ENCODE measurements around the gene SLC35D2. TPM values are rescaled to one million over a fixed set of nuclear protein-coding genes. Genes with fewer than 3 reads are reported as not detected.

SLC35D2 gene
- total RNA-seq, 1 donor, result 18.5 TPM

- peak overlapping the region; percentile 16 for H2AFZ ChIP-seq (ENCODE audit: low read length)
- no peaks in the 10 kb centered on the region for H3K27me3 ChIP-seq (ENCODE audit: insufficient read depth, low read length)
- no peaks in the 10 kb centered on the region for H4K20me1 ChIP-seq (ENCODE audit: insufficient read depth, low read length)
- H3K4me1 ChIP-seq (ENCODE audit: insufficient read depth, low read length), result peaks cover 8% of the 10 kb centered on the region
- TF ChIP-seq, protein P1, sequence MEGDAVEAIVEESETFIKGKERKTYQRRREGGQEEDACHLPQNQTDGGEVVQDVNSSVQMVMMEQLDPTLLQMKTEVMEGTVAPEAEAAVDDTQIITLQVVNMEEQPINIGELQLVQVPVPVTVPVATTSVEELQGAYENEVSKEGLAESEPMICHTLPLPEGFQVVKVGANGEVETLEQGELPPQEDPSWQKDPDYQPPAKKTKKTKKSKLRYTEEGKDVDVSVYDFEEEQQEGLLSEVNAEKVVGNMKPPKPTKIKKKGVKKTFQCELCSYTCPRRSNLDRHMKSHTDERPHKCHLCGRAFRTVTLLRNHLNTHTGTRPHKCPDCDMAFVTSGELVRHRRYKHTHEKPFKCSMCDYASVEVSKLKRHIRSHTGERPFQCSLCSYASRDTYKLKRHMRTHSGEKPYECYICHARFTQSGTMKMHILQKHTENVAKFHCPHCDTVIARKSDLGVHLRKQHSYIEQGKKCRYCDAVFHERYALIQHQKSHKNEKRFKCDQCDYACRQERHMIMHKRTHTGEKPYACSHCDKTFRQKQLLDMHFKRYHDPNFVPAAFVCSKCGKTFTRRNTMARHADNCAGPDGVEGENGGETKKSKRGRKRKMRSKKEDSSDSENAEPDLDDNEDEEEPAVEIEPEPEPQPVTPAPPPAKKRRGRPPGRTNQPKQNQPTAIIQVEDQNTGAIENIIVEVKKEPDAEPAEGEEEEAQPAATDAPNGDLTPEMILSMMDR (IDR thresholded peaks at IDR 0.05; ENCODE audit: extremely low read depth, low read depth, low read length), result no peak
- no peaks in the 10 kb centered on the region for H3K9me3 ChIP-seq (ENCODE audit: low read depth, low read length)
- H3K4me2 ChIP-seq (ENCODE audit: insufficient read depth, low read length), result no peak overlapping the region
- no peaks in the 10 kb centered on the region for H3K36me3 ChIP-seq (ENCODE audit: insufficient read depth, low read length)
- no peak overlapping the region for H3K4me3 ChIP-seq (ENCODE audit: insufficient read depth, low read length)
- no peak overlapping the region for H3K27ac ChIP-seq (ENCODE audit: low read depth, low read length)
- peaks cover 45% of the 10 kb centered on the region for H3K79me2 ChIP-seq (ENCODE audit: insufficient read depth, low read length)
- DNase-seq (ENCODE audit: insufficient read length, low spot score, missing footprints), result no peak
Measured at GRCh38 chr9:96411129-96411838, 27.8 kb upstream of the SLC35D2 start.

GRCh38 chr9:96408409-96409280, 25.1 kb upstream of the SLC35D2 start:
- Histone ChIP-seq H3K9me3 (ENCODE audit: low read depth, low read length) (no peaks in the 10 kb centered on the region), H3K4me2 (ENCODE audit: insufficient read depth, low read length) (no peak overlapping the region), H3K4me3 (ENCODE audit: insufficient read depth, low read length) (no peak overlapping the region), H3K27ac (ENCODE audit: low read depth, low read length) (no peak overlapping the region), H3K36me3 (ENCODE audit: insufficient read depth, low read length) (no peaks in the 10 kb centered on the region), H4K20me1 (ENCODE audit: insufficient read depth, low read length) (no peaks in the 10 kb centered on the region), H2AFZ (ENCODE audit: low read length) (peak overlapping the region; percentile 77), H3K27me3 (ENCODE audit: insufficient read depth, low read length) (no peaks in the 10 kb centered on the region), H3K4me1 (ENCODE audit: insufficient read depth, low read length) (peaks cover under 1% of the 10 kb centered on the region), H3K79me2 (ENCODE audit: insufficient read depth, low read length) (peaks cover 29% of the 10 kb centered on the region)
- DNase-seq (ENCODE audit: insufficient read length, low spot score, missing footprints), result no peak
- TF ChIP-seq, protein P1 (IDR thresholded peaks at IDR 0.05; ENCODE audit: extremely low read depth, low read depth, low read length), result no peak

DNA sequence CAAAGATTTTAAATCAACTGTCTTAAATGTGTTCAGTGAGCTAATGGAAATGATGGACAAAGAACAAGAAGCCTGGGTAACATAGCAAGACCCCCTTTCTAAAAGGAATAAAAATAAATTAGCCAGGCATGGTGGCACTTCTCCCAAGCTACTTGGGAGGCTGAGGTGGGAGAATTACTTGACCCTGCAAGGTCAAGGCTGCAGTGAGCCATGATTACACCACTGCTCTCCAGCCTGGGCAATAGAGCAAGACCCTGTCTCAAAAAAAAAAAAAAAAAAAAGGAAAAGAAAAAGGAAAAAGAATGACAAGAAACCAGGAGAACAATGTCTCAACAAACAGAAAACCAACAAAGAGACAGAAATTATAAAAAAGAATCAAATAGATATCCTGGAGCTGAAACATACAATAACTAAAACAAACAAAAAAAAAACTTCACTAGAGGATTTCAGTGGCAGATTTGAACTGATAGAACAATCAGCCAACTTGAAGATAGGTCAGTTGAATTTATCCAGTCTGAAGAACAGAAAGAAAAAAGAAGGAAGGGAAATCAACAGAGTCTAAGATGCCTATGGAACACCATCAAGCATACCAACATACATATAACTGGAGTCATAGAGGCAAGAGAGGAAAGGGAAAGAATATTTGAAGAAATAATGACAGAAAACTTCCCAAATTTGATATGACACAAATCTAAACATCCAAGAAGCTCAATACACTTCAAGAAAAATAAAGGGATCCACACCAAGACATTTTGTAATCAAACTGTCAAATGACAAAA, 16.8 kb upstream of the SLC35D2 start:
- H3K27me3 ChIP-seq (ENCODE audit: insufficient read depth, low read length), result no peaks in the 10 kb centered on the region
- no peaks in the 10 kb centered on the region for H3K4me1 ChIP-seq (ENCODE audit: insufficient read depth, low read length)
- no peak for DNase-seq (ENCODE audit: insufficient read length, low spot score, missing footprints)
- no peaks in the 10 kb centered on the region for H3K36me3 ChIP-seq (ENCODE audit: insufficient read depth, low read length)
- H4K20me1 ChIP-seq (ENCODE audit: insufficient read depth, low read length), result no peaks in the 10 kb centered on the region
- no peaks in the 10 kb centered on the region for H3K9me3 ChIP-seq (ENCODE audit: low read depth, low read length)
- TF ChIP-seq, protein P1 (IDR thresholded peaks at IDR 0.05; ENCODE audit: extremely low read depth, low read depth, low read length), result no peak
- no peak overlapping the region for H3K4me2 ChIP-seq (ENCODE audit: insufficient read depth, low read length)
- H3K27ac ChIP-seq (ENCODE audit: low read depth, low read length), result no peak overlapping the region
- peaks cover 26% of the 10 kb centered on the region for H3K79me2 ChIP-seq (ENCODE audit: insufficient read depth, low read length)
- no peak overlapping the region for H3K4me3 ChIP-seq (ENCODE audit: insufficient read depth, low read length)
- peak overlapping the region; percentile 25 for H2AFZ ChIP-seq (ENCODE audit: low read length)
